CD4-positive, alpha-beta T cell treated with Interleukin-15 for 1 hour (primary cell): ENCODE results near the gene DMWD.

Experiments
- DNase-seq: peaks from one replicate; pipeline ENCODE4 v3.0.0-alpha.2; 2020

The DMWD gene

DNA sequence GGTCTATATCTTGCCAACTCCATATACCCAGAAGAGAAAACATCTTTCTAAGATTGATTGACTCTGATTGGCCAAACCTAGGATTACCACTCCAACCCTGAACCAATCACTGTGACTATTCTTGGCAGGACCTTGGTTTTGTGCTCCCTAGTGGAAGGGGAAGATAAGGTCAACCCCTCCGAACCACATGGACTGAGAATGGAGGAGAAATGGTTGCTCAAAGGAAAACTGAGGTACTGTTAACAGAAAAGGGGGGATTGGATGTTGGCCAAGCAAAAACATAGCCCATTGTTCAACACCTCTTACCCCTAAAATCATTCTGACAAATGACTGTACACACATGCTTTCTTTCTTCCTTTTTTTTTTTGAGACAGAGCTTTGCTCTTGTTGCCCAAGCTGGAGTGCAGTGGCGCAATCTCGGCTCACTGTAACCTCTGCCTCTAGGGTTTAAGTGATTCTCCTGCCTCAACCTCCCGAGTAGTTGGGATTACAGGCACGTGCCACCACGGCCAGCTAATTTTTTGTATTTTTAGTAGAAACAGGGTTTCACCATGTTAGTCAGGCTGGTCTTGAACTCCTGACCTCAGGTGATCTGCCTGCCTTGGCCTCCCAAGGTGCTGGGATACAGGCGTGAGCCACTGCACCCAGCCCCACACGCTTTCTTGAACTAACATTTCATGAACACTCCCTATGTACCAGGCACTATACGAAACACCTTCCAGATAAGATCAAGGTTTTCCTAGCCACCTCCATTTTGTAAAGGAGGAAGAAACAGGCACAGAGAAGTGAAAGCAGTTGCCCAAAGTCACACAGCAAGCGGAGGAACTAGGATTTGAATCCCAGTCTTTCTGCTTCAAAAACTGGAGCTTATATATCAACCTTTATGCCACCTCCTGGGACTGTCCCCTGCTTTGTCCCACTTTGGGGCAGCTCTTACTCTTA lies 52.9 kb downstream of the DMWD start:
- DNase-seq = no peak

DNA sequence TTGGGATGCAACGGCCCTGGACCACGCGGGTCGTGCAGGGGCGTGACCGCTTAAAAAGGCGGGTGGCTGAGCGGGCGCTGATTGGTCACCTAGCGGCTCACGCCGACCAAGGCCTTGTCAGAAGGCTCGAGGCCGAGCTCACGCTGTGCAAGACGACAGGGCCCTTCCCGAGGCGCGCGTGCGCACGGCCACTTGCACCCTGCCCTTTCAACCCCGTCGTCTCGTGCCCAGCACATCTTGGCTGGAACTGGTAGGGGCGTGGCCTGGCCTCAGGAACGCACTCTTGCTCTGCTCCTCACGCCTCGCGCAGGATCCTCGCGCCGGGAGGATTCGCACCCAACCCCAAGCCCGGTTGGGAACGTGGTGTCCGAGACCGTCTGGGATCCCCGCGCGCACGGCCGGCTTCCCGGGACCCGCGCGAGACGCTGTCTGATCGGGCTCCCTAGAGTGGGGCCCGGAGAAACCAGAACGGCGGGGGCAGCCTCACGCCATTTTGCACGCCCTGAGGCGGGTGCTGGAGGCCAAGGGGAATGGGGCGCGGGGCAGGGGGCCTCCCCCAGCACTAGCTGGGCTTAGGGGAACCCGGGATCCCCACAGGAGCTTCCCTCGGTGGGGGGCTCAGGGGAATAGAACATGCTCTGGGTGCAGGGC lies 59.4 kb downstream of the DMWD start, which contains the start of gene MEIOSIN:
MEIOSIN (plus strand) TSS at position 280 of the 651 bp plus-strand sequence. CDS start 1,938 bp downstream, outside the sequence.
- DNase-seq = no peak
